HG02973 (cell line): Measurements from ENCODE around the gene DTX3.
"Not testable (repeated sequence)": the region's sequence is repeated elsewhere in the genome, so short reads cannot be mapped to it uniquely, and the experiment has no call there.

Source experiments
- ATAC-seq: cut with Tn5 transposase; IDR thresholded peaks from one replicate; pipeline ENCODE4 v1.9.1; 2021; ENCODE audit warnings: moderate library complexity; ENCODE audit not compliant: unreplicated experiment

Gene DTX3, protein sequence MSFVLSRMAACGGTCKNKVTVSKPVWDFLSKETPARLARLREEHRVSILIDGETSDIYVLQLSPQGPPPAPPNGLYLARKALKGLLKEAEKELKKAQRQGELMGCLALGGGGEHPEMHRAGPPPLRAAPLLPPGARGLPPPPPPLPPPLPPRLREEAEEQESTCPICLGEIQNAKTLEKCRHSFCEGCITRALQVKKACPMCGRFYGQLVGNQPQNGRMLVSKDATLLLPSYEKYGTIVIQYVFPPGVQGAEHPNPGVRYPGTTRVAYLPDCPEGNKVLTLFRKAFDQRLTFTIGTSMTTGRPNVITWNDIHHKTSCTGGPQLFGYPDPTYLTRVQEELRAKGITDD

DNA sequence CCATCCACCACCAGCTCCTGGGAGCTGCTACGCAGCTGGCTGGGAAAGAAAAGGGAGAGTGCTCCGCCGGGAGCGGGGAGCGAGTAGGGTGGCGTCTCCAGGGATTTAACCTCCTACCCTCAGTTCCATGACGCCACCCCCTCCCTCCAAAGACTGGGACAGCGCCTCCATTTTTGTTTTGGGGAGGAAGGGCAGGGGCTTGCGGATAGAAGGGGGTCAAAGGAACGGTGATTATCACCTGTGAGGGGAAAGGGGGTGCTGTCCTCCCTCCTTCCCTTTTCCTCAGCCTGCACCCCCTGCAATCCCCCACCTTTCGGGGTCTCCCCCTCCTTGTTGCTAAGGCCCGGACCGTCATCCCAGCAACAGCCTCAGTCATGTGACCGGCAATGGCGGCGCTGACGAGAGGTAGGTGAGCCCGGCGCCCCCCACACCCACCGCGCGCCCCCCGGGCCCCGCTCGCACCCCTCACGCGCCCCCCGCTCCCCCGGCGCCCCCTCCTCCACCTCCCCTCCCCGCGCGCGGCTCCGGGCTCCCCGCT, at the start of gene DTX3:
Gene DTX3 (plus strand): TSS at position 371 of the 538 bp plus-strand sequence. CDS start 1,694 bp downstream, outside the sequence.
- ATAC-seq: no peak

DNA sequence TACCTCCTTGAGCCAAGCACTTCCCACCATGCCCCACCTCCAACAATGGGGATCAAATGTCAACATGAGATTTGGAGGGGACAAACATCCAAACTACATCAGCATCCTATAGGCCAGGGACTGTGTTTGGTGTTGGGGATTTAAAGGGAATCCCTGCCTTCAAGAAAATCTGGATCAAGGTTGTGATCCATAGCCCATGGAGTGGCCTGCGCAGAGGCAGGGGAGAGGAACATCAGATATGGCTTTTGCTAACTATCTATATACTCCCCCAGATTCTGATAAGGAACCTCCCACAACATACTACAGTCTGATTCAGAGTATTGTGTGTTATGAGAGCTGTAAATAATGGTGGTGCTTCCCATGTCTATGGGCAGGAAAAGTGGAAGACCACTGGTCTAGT, 49.7 kb upstream of the DTX3 start:
- ATAC-seq: no peak

DNA sequence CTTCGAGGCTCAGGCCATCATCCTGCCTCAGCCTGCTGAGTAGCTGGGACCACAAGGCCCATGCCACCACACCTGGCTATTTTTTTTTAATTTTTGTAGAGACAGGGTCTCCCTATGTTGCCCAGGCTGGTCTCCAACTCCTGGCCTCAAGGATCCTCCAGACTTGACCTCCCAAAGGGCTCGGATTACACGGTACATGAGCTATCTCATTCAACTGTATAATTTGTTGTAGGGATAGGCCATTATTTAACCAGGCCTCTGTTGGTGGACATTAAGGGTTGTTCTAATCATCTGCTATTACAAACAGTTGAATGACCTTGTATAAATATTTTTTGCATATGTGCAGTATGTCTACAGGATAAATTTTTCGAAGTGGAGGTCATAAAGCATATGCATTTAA, 45.8 kb upstream of the DTX3 start:
- no peak for ATAC-seq

DNA sequence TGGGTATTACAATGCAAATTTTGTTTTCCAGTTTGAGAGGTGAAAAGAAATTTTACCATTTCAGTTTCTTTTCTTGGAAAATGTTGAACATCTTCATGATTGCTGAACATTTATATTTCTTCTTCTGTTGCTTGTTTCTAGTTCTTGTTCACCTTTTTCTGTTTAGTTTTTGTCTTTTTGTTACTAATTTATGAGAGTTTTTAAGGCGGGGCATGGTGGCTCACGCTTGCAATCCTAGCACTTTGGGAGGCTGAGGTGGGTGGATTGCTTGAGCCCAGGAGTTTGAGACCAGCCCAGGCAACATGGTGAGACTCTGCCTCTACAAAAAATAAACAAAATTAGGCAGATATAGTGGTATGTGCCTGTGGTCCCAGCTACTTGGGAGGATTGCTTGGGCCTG, 44.1 kb upstream of the DTX3 start:
- no peak for ATAC-seq

DNA sequence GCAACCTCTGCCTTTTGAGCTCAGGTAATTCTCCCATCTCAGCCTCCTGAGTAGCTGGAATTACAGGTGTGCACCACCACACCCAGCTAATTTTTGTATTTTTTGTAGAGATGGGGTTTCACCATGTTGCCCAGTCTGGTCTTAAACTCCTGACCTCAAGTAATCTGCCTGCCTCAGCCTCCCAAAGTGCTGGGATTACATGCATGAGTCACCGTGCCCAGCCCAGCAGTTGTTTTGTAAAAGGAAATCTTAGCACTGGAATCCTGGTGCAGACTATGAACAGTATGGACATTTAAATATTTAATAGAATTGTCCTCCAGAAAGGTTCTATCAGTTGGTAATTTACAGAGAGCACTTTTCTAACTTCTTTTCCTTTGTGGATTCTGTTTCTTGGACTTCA, 43.5 kb upstream of the DTX3 start:
- not testable (repeated sequence) for ATAC-seq

DNA sequence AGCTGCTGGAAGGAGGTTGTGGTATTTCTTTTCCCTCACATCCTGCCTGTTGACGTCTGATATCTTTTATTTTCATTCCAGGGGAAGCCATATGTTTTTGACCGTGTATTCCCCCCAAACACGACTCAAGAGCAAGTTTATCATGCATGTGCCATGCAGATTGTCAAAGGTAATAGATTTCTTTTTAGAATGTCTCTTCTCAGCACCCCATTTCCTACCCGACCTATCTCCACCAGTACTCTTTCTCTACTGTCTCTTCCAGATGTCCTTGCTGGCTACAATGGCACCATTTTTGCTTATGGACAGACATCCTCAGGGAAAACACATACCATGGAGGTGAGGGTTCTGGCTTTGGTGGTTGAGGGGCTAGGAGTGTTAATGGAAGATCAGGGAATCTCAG, 41.3 kb upstream of the DTX3 start:
- no peak for ATAC-seq

DNA sequence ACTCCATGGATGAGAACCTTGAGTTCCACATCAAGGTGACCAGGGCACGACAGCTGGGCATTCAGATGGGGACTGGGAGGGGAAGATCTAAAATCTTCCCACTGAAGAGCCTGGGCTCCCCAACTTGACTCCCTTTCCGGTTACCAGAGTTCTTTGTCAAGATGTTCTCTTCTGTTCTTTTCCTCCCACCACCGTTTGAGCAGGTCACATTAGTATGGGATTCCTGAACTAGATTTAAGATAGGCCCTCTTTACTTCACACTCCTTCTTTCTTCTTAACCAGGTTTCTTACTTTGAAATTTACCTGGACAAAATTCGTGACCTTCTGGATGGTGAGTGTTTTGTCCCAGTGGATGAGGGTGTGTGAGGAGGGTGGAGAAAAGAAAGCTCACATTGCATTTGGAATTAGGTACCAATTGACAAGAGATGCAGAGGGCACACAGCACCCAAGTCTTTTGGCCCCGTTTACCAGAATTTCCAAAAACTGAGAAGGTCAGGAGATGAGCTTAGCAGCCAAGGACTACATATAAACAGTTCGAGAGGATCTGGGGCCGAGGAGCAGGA, 40.4 kb upstream of the DTX3 start:
- ATAC-seq: no peak

DNA sequence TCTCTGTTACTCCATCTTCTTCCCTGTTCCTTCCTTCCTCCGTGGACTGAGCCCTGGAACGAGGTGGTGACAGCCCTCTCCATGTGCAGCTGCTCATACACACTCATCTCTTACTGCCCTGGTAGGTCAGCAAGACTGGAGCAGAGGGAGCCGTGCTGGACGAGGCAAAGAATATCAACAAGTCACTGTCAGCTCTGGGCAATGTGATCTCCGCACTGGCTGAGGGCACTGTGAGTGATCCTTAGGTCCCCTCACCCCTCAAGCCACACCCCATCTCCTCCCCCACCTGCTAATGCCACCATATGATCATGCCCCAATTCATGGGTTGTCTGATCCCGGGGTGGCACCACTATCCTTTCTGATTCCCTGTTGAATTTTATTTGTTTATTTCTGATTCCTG, 35.8 kb upstream of the DTX3 start:
- no peak for ATAC-seq

DNA sequence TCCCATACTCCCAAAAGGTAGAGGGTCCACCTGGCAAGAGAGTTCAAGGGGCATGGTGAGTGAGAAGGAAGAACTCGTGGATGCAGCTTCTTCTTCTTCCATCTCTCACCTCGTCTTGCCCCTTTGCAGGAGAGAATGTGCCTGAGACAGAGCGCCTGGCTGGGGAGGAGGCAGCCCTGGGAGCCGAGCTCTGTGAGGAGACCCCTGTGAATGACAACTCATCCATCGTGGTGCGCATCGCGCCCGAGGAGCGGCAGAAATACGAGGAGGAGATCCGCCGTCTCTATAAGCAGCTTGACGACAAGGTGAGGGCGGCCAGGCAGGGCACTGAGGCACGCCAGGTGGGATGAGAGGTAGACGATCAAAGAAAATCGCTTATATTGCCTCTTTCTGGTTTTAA, 34.8 kb upstream of the DTX3 start:
- ATAC-seq: no peak

DNA sequence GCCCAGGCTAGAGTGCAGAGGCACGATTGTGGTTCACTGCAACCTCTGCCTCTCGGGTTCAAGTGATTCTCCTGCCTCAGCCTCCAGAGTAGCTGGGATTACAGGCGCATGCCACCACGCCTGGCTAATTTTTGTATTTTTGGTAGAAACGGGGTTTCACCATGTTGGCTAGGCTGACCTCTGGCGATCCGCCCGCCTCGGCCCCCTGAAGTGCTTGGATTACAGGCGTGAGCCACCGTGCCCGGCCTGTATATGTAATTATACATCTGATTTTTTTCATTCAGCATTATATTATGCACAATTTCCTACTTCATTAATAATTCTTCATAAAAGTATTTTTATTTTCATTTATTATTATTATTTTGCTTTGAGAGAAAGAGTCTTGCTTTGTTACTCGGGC, 34.2 kb upstream of the DTX3 start:
- not testable (repeated sequence) for ATAC-seq

DNA sequence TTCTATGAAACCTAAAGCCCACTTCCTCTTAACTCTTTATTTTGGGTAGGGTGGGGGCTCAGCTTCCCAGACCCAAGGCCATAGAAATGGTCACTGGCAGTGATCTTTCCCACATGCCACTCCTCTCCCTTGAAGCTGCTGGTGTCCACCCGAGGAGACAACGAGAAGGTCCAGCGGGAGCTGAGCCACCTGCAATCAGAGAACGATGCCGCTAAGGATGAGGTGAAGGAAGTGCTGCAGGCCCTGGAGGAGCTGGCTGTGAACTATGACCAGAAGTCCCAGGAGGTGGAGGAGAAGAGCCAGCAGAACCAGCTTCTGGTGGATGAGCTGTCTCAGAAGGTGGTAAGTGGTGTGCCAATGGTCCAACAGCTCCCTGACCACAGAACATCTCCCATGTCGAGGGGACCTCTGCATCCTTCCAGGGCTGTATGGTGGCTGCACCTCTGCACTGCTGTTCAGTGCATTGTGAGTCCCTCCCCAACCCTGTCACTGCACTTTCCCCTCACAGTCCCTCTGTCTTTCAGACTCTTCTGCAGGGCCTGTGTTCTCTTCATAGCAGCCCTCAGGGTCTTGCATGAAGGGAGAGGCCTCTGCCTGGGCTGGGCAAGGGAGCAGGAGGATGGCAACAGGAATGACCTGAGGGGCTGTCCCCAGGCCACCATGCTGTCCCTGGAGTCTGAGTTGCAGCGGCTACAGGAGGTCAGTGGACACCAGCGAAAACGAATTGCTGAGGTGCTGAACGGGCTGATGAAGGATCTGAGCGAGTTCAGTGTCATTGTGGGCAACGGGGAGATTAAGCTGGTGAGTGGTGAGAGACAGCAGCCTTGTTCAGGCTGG, 32.5 kb upstream of the DTX3 start:
- no peak for ATAC-seq

DNA sequence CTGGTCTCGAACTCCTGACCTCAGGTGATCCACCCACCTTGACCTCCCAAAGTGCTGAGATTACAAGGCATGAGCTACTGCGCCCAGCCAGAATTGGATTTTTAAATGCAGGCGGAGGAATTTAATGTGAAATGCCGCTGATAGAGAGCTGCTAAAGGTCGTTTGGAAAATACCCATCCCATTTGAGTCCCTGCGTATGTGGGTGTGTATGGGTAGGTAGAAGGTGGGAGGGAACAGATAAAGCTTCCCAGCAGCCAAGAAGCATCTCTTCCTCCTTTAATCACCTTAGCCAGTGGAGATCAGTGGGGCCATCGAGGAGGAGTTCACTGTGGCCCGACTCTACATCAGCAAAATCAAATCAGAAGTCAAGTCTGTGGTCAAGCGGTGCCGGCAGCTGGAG, 29.8 kb upstream of the DTX3 start:
- ATAC-seq: no peak

DNA sequence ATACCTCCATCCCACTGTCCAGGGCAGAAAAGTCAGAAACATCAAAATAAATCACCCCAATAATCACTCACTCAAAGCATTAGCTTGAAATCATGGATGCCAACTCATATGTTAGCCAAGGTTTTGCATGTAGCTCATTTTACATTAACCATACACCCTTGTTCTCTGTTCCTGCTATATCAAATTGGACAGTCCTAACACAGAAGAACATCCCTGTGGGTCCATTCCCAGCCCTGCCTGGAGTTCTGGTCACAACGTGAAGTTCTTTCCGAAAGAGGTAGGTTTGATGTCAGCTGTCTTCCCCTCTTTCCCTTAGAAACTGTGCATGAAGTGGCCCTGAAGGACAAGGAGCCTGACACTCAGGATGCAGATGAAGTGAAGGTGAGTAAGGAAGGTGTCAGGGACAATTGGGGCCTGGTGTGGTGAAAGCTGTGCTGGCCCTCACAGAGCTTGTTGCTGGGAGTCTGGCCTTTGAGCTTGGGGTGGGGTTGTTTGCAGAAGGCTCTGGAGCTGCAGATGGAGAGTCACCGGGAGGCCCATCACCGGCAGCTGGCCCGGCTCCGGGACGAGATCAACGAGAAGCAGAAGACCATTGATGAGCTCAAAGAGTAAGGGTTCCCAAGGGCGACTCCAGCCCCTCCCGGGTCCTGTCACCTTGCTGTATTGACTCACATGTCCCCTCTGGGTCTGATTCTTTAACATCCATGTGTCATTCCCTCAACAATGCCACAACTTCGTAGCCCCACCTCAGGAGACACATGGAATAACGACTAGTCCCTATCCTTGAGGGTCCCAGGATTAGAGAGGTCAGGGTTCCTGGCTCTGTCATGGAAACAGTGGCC, 28.6 kb upstream of the DTX3 start:
- no peak for ATAC-seq

DNA sequence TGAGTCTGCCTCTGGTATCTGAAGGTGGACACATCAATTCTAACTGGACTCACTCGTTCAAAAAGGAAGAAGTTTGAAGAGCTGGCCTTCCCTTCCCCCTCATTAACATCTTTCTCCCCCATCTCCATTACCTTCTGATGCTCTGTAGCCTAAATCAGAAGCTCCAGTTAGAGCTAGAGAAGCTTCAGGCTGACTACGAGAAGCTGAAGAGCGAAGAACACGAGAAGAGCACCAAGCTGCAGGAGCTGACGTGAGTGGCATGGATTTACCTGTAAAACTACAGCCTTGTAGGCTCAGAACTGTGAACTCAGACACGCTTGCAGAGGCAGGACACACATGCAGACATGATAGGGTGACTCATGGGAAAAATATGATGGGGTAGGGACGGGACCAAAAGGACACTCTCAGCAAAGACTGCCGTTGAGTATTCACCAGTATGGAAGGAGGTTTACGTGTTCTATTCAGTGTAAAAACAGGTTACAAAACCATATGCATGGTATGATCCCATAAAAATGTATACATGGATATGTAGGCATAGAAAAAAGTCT, 27.9 kb upstream of the DTX3 start:
- no peak for ATAC-seq

DNA sequence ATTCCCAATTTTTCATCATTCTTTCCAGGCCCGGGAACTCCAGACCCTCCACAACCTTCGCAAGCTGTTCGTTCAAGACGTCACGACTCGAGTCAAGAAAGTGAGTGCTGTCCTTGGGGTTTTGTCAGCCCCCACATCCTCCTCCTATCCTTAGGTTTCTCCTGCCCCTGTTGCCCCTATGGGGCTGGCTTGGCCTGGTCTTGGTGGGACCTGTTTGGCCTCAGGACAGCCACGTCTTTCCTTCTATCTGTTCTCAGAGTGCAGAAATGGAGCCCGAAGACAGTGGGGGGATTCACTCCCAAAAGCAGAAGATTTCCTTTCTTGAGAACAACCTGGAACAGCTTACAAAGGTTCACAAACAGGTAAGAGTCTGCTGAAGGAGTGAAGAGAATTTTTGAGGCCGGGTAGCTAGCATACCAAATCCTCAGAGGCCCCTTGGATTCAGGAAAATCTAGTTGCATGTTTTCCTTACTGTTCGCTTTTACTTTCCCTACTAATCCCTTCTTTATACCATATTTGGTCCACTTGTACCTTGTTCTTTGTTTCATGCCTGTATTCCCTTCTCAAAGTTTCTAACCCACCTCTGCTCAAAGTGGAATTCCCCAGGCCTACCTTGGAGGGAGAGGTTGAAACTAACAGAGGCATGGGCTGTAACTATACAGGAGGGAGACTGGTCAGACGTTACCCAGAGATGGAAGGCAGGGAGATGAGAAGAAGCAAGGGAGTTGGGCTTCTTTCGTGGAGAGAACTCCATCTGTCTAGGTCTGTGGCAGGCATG, 26.5 kb upstream of the DTX3 start:
- ATAC-seq: no peak

DNA sequence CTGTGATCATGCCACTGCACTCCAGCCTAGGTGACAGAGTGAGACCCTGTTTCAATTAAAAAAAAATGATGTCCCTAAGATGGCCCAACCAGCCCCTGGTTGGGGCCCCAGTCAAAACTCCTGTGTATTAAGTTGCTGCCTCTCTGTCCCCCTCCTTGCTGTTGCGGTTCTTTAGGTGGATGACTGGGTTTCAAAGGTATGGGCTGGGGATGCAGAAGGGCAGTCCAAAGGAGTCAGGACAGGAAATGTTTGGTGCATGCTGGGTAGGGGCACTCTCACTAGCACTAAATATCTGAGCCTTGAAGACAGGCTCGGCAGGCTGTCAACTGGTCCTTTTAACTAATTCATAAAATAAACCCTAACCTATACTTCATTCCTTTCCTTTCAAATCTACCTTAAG, 25.6 kb upstream of the DTX3 start:
- no peak for ATAC-seq

DNA sequence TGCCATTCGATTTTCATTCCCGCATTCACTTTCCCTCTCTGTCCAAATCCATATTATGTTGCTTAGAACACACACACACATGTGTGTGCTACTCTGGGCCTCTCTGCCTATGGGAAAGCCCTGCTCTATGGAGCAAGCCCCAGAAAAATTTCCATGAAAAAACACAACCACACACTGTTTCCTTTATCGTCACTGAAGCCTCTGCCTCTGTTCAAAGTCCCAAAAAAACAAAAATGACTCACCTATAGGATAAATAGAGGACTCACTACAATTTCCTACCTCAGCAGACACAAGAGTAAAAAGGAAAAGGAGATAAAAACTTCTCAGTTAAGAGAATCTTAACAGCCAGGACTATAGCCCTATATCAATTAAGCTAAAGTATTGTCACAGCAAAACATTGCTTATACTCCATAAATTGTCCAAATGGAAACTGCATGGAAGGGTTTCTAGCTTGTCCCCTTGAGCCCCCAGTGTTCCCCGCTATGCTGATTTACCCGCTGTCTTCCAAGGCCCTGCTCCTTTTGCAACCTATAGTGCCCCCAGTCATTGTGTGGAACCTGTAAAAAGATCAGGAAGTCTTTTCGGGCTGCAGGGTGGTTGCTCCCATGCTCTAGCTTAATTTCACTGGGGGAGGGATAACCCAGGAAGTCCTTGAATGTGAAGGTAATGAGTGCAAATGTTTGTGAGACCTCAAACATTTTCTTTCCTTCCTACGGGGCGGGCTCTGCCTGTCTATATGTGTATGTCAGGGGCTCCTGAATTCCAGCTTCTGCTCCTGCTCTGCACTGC, 24.8 kb upstream of the DTX3 start:
- no peak for ATAC-seq

DNA sequence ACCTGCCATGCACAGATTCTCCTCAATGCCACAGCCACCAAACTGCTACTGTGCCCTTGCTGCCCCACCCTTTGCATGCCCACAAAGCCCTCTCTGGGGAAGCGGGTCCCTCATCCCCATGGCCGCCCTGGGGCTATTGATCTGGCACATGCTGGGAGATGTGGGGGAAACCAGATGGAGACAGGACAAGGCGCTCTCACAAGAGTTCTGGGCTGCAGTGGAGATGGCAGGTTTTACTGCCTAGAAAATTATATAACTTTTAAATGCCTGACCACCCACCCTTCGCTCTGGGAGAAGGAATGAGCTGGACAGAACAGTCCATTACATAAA, 24.2 kb upstream of the DTX3 start:
- ATAC-seq: no peak

DNA sequence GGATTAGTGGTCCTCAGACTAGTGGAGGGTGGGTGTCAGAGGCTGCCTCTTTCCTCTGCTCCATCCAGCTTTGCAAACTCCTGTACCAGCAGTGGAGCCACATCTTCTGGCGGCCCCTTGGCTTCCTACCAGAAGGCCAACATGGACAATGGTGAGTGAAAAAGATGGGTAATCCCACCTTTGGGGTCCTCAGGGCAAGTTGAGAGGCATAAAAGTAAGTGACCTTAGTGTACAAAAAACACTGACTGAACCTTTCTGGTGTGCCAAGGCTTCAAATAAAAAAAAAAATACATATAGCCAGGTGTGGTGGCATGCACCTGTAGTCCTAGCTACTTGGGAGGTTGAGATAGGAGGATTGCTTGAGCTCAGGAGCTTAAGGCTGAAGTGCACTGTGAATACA, 22.8 kb upstream of the DTX3 start:
- ATAC-seq: no peak
